Keratinocyte (primary cell): ENCODE results near the gene GAB2.

Source experiments
- CTCF ChIP-seq, 3 experiments: IDR thresholded peaks in 1 of 3; conservative IDR thresholded peaks in 1 of 3; optimal IDR thresholded peaks in 1 of 3; 2 replicates in 2 of 3; 3 replicates in 1 of 3; pipeline versions ENCODE3 to v1.5.1; 2011; ENCODE audit warnings: low read length in 3 of 3, mild to moderate bottlenecking in 3 of 3, moderate library complexity in 2 of 3, control low read depth in 1 of 3, inconsistent platforms in 1 of 3; ENCODE audit not compliant: insufficient read depth in 2 of 3; ENCODE audit errors: extremely low read depth in 1 of 3
- EZH2 ChIP-seq: IDR thresholded peaks from one replicate; pipeline ENCODE4 v1.6.1; 2012; ENCODE audit warnings: inconsistent platforms, mild to moderate bottlenecking, low read length, moderate library complexity

DNA sequence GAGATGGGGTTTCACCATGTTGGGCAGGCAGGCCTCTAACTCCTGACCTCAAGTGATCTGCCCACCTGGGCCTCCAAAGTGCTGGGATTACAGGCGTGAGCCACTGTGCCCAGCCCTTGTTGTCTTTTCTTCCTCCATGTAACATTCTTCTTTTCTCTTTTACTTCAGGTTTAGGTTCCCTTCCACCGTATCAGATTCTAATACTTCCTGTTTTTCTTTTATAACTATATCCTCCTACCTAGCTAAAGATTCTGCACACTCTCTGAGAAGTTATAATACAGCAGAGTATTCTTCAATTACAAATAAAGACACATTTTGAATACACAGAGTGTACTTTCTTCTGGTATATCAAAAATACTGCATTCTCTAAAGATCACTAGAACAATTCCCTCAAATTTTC is 33.2 kb upstream of the GAB2 start:
- TF ChIP-seq EZH2 = no peak
- no peak for TF ChIP-seq CTCF (optimal IDR thresholded peaks at IDR 0.05 in 1 of 3, IDR thresholded peaks at IDR 0.05 in 1 of 3, conservative IDR thresholded peaks at IDR 0.05 in 1 of 3; ENCODE audit: extremely low read depth in 1 of 3, insufficient read depth in 2 of 3, low read length in 3 of 3)
